ENCODE results near the gene CELA3B.
"Not testable (repeated sequence)": the region's sequence is repeated elsewhere in the genome, so short reads cannot be mapped to it uniquely, and the experiment has no call there.

GRCh38 chr1:22002461-22002860 is 25.6 kb downstream of the CELA3B start:
- not testable (repeated sequence) for TF ChIP-seq CTCF, POLR2A, POLR2AphosphoS5 (IDR thresholded peaks at IDR 0.05)
